NCI-H510A treated with DMSO at 0.1 percent for 48 hours (cell line): Measurements from ENCODE around the gene MATK.
"Not testable (repeated sequence)": the region's sequence is repeated elsewhere in the genome, so short reads cannot be mapped to it uniquely, and the experiment has no call there.

Experiments
- DNase-seq: peaks from one replicate; lab custom pipeline; 2025; lab: John Stamatoyannopoulos, UW

Gene MATK

DNA sequence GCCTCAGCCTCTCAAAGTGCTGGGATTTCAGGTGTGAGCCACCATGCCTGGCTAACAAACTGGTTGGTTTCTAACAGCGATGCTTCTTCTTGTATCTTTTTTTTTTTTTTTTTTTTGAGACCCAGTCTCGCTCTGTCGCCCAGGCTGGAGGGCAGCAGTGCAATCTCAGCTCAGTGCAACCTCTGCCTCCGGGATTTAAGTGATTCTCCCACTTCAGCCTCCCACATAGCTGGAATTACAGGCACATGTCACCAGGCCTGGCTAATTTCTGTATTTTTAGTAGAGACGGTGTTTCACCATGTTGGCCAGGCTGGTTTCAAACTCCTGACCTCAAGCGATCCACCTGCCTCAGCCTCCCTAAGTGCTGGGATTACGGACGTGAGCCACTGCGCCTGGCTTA, 30.0 kb upstream of the MATK start:
- DNase-seq, result not testable (repeated sequence)

DNA sequence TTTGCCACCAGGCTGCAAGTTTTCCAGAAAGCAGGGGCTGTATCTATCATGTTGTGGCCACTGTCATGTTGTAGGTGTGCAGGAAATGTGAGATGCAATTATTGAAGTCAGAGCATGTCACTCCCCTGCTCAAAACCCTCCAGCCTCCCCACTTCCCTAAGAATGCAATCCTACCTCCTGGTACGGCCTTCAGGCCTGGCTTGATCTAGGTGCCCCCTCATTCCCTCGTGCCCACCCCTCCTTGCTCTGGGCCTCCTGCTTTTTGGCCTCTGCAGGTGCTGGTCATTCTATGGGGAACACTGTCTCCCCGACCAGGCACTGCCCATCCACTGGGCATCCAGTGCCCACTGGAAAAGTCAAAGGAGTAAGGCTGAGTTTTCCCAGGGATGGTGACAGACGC, 28.5 kb upstream of the MATK start:
- DNase-seq, result no peak

DNA sequence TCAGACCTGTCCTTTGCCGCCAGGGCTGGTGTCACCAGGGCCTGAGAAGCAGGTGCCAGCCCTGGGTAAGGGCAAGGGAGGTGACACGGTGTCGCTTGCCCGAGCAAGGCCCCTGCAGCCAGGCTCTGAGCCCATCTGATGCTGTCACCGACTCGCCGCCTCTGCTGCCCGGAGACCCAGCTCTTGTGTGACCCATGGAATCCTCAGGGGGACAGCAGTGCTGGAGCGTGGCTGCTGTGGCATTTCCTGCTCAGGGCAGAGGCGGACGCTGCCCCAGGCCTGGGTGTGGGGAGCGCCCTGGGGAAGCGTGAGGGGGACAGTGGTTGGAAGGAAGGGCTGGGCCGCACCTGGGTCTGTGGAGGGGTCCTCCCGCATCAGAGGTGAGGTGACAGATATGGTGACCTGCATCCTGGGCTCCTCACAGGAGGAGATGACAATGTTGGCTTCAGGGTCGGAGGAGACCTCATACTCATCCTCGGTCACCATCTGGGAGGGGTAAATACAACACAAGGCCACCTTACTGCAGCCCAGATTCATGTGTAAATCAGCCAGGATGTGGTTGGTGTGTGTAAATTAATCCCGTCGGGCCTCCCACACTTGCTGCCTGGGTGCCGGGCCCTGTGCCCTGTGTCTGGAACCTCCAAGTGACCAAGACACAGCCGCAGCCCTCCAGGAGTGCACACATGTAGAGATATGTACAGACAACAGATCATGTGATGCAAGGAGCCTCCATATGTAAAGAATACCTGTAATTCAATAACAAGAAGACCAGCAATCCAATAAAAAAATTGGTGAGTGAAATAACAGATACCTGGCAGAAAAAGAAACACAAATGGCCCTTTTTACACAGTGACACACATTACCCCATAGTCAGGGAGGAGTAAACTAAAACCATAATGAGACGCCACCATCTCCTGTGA, 27.6 kb upstream of the MATK start:
- no peak for DNase-seq

DNA sequence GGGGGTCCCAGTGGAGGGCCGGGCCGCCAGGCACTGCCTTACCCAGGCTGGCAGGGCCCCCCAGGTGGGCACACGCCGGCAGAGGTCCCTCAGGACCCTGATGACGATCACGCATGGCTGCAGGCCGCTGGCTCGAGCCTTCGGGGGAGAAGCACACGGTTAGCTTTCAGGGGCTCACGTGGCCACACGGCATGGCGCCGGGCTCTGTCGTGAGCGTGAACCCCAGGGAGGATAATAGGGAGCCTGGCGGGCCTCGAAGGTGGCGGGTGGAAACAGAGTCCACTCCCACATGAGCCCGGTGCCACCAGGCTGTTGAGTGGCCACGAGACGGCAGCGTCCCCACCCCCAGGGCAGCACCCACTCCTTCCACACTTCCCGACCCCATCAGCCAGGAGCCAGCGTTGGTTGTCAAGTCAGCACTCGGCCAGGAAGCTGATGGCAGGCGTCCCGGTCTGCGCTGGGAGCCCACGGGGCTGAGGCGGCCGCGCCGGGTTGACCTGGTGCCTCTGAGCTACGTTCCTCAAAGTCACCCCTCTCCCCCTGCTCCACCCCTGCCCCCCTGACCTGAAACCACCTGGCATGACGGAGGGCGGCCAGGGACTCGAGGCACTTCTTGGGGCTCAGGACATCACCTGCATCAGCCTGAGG, 24.7 kb upstream of the MATK start:
- no peak for DNase-seq

DNA sequence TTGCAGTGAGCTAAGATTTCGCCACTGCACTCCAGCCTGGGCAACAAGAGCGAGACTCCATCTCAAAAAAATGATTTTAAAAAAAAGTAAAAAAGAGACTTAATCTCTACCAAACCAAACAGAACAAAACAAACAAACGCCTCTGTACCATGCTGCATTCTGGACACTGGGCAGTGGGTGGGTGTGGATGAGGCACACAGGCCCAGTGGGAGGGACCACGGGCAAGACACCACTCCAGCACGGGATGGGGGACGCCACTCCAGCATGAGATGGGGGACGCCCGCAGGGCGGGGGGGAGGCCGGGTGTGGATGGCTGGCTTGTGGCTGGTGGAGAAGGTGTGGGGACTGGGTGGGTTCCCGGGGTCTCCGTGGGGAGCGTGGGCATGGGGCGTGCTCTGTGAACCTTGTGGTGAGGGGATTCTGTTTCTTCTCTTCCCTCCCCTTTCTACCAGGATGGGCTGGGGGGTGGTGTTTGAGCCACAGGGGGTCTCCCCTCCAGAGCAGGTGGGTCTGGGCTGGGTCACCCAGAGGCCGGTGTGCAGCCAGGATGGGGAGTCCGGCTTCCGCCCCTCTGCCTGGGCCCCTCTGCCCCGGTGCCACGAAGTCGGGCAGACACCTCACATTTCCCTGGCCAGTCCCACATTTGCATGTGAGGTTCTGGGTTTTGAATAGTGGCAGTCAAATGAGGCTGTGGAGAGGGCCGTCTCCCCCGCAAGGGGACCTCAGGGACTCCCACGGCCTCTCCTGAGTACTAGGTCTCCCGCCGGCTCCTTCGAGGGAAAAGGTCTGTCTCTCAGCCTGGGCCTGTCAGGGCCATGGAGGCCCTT, 23.9 kb upstream of the MATK start:
- no peak for DNase-seq

DNA sequence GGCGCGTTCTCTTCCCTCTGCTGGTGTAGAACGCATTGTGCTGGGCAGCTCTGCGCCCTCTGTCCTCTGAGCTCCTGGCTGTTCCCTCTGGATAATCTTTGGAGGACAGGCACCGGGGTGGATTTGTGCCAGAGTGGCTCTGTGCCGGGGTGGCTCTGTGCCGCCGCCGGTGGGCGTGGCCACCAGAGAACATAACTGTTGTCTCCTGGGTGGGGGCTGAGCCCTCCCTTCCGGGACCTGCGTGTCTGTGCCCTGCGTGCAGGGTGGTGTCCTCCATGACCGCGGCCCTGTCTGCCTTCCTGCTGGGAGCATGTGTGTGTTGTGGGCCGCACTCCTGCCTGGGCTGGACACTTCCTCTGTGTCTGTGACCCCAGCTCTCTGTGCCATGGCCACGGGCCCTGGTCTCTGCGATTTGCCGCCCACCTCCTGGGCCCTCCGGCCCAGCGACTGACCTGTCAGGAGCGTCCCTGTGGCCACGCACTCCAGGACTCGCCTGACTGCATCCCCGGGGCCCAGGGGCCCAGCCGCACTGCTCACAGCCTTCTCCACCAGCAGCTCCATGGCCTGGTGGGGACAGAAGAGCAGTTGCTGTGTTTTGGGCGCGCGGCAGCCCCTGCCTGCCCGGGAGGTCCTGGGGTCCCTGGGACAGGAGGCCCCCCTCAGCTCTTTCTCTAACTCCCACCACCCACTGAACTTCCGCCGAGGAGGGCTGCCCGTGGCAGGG, 22.4 kb upstream of the MATK start:
- DNase-seq, result no peak

DNA sequence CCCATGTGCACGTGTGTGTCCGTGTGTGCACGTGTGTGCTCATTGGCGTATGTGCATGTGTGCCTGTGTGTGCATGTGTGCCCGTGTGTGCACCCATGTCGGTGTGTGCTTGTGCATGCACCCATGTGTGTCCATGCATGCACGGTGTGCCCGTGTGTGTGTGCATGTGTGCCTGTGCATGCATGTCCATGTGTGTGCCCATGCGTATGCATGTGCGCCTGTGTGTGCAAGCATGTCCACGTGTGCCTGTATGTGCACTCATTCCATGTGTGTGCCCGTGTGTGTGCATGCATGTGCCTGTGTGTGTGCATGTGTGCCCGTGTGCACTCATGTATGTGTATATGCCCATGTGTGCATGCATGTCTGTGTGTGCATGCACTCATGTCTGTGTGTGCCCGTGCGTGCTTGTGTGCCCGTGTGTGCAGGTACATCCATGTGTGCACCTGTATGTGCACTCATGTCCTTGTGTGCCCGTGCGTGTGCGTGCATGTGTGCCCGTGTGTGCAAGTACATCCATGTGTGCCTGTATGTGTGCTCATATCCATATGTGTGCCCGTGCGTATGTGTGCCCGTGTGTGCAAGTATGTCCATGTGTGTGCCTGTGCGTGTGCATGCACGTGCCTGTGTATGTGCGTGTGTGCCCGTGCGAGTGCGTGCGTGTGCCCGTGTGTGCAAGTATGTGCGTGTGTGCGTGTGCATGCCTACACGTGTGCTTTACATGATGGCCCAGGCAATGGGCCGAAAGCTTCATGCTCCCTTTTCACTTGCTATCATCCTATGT, 21.6 kb upstream of the MATK start:
- DNase-seq, result no peak

DNA sequence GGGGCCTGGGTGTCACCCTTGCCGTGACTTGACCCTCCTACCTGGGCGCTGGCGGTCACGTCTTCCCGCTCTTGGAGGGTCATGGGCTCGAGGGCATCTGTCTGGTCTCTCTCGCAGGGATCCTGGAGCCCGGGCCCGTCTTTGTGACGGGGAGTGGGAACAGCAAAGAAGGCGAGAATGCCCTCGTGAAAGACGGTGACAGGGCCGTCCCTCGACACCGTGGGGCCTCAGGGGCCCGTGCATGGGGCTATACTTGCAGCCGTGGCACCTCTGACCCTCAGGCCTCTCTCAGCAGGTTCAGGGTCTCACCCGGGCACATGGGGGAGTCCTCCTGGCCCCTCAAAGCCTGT, 20.9 kb upstream of the MATK start:
- no peak for DNase-seq

DNA sequence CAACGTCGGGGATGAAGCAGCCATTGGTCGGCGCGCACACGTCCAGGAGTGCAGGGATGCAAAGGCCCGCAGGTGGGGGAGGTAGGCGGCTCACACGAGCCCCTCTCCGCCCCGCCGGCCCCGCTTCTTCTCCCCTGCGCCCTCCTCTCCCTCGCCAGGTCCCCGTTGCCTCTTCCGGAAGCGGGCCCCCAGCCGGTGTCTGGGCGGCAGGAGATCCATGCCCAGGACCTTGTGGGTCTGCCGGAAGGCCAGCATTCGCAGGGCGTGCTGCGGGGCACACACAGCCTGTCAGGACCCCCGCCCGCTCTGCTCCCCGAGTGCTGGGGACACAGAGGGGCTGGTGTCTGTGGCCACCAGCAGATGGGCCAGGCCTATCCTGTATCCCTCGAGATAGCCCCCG, 19.7 kb upstream of the MATK start:
- no peak for DNase-seq

DNA sequence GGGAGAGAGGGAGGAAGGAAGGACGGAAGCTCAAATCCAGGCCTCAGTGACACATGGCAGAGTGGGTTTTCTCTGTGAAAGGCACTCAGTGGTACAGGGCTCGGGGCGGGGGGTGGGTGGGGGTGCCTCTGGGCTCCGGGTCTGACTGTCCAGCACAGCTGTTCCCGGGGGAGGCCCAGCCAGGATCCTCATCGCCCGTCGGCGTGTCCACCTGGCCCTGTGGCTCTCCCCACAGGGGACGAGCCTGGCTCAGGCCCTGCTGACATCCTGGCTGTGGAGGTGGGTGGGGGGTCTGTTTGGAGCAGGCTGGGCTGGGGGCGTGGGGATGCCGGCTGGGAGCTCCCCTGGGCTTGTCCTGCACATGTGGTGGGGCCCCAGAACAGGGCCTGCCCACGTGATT, 18.2 kb upstream of the MATK start:
- no peak for DNase-seq

DNA sequence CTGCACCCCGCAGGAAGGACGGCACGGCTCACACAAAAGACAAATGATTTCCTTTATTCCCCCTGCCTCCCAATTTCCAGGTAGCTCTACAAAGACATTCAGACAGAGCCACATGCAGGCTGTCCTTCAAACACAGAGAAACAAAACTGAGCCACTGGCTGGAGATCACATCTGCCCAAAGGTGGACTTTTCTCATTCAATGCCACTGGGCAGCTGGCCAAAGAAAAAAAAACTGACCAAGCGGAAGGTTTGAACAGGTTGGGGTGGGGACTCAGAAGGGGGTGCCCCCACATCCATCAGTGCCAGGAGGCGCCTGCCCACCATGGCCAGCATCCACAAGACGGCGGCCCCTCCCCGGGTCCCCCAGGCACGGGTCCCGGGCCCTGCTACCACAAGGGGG, 17.8 kb upstream of the MATK start:
- DNase-seq, result no peak

DNA sequence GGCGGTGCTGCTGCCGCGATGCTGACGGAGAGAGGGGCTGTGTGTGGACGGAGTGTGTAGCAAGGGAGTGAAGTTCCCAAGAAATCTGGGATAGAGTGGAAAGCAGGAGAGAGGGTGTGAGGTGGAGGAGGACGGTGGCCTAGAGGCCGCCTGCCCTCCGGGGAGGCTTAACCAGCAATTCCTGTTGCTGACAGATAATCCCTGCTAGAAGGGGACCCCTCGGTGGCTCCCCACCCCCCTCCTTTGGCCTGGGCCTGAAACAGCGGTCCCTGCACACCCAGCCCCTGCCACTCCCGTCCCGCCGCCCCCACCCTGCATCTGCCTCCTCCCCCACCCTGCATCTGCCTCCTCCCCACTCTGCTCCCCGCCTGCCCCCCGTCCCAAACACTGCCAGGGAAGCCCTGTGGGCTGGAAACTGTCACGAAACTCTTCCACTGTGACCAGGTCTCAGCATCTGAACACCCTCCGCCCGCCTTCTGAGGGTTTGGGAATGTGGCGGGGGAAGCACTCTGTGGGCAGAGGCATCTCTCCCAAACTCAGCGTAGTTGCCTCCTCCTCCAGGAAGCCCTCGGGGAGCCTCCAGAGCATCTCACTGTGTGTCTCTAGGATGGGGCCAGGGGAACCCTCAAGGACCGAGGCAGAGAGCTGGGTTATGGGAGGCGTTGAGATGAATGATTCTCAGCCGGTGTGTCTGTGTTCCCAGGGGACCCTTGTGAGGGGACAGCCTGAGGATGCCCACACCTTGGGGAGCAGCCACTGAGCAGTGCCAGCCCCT, 17.1 kb upstream of the MATK start:
- no peak for DNase-seq

DNA sequence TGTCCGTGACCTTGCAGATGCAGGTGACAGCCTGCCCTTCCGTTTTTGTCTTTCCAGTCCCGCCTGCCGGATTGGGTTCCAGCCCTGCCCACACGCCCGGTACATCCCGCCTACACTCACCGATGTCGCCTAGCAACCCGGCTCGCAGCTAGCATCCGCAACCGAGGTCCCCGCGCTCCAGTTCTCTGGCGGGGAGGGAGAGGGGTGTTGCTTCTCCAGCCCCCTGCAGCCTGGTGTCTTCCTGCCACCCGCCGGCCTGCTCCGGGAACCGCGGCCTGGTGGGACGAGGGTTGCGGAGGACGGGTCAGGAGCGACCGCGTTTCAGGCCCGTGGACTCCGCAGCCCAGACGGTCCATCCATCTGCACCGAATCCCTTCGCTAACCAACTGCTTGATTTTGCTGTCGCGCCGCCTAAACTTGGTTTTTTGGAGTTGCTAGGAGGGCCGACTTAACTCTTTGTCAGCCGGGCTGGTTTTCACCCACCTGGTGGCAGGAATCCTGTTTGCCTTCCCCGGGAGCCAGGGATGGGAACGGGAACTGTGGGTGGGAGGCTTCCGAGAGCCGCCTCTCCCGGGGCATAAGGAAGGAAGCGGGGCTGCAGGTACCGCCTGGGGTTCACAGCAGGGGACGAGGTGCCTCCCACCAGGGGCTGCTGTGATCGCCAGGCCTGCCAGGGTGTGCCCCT, 15.4 kb upstream of the MATK start:
- peak; percentile 63 for DNase-seq

DNA sequence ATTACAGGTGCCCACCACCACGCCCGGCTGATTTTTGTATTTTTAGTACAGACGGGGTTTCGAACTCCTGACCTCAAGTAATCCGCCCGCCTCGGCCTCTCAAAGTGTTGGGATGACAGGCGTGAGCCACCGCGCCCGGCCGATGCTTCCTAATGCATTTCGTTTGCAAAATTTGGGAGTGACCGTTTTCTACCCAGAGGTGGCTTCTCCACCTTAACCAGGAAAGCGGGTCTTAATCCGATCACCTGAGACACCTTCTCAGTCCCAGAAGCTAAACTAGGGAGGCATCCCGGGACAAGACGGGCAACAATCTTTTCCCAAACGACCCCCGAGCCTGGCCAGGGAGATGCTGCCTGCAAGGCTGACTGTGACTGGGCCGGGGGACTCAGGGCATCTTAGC, 14.8 kb upstream of the MATK start:
- no peak for DNase-seq

DNA sequence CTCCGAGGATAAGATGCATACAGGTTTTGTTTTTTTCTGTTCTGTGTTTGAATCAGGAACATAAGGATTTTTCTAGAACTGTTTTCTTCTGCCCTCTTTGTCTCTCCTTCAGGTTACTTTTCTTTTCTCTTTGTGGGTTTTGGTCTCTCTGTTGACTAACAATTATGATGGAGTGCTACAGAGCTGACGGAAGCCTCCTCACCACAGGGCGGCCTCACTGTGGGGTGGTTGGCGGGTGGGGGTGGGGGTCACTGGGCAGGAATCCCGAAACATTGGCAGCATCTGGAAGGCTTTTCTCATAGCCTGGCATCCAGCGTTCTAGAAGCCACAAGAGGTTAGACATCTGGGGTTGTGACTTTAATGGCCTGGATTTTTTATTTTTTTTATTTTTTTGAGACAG, 12.0 kb upstream of the MATK start:
- DNase-seq, result no peak

DNA sequence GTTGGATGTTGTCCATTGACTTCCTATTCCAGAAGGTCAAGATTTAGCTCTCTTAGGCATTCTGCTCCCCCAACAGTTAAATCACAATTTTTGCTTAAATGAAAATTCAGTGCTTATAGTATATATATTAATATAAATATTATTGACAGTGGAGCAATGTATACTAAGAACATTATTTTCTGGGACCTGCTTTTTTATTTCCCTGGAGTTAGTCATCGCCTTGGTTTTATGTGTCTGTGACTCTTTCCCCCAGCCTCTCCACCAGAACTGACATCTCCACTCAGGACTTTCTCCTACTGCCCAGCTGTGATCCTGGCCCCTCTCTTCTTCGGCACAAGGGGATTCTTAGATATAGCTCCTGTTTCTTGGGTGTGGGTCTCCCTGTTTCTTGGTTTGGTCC, 10.2 kb upstream of the MATK start:
- DNase-seq, result no peak

DNA sequence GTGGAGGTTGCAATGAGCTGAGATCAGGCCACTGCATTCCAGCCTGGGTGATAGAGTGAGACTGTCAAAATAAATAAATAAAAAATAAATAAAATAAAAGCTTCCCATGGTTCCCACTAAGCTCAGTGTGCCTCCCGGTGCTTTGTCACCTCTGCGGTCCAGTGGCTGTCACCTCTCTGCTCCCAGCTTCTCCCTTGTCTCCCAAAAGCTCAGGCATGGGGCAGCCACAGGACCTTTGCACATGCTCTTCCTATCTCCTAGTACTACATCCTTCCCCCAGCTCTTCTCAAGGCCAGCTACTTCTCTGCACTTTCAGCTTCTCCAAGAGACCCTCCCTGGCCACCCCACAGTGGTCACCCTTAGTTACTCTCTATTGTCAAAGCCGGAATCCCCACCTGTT, 7.6 kb upstream of the MATK start:
- no peak for DNase-seq

DNA sequence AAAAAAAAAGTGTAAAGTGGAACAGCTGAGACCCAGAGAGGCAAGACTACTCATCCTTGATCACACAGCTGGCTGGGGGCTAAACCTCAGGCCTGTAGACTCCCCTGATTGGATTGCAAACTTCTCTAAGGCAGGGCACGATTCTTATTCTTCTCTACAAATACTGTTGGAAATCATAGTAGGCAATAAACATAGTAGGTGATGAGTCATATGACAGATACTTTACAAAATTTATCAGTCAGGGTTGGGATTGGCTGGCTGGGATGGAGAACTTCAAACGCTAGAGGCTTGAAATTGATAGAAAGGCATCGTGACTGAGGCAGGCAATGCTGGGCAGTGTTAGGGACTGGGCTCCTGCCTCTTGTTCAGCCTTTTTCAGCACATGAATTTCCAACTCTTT, 5.9 kb upstream of the MATK start:
- no peak for DNase-seq

DNA sequence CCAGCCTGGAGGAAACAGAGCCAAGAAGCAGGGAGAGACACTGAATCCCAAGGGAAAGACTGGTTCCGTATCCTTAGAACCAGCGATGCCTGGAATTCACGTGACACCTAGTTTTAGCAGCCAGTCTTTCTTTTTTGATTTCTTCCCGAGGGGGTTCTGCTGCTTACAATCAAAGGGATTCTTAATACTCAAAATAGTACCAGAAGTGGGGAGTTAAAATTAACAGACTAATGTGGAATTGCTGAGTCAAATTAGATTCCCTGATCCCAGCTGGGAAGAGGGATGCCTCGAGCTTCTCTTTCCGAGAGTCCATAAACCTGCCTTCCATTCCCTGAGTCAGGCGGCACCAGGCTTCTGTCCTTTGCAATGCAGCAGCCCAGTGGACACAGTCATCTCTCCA, 4.8 kb upstream of the MATK start:
- no peak for DNase-seq

DNA sequence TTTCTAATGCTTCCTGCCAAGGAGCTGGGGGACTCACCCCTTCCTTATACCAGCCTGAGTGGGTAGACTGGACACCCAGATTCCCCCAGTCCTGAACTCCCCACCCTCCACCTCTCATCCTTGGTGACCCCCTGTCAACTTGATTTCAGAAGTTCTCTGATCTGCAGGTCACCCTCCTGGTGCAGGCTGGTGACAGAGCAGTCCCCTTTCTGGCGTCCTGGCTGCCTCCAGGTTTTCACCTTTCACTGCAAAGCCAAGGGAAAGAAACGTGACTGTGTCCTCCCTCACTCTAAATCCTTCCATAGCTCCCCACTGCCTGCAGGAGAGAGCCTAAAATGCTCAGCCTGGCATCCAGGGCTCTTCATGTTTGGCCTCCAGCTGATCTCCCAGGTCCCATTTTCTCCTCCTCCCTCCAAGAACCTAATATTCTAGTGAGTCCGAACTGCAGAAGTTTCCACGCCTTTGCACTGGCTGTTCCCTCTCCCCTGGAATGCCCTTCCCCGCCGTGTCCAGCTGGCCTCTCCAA, 4.1 kb upstream of the MATK start:
- DNase-seq, result no peak
